ENCODE measurements around the gene ACACB.

DNA sequence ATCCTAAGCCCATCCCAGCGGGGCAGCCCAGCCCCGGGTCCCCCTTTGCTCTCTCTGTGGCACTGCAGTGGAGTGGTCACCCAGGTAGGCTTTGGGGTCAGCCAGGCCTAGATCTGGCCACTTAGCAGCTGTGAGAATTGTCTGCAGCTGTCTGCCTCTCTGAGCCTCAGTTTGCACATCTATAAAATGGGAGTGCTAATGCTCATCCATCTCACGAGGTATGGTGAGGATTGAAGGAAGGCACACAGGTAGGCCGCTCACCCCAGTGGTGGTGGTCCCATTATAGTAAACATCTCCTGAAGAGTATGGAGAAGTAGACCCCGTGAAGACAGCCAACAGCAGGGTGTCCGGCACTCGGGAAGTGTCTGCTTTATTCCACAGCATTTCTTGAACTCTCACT lies 183.5 kb downstream of the ACACB start:
- TF ChIP-seq PAX5 (IDR thresholded peaks at IDR 0.05; ENCODE audit: insufficient read depth, low read length, severe bottlenecking): no peak
- no peak for TF ChIP-seq POLR2AphosphoS5 (IDR thresholded peaks at IDR 0.05; ENCODE audit: low read depth, low read length)
- no peak for TF ChIP-seq POLR2A (IDR thresholded peaks at IDR 0.05; ENCODE audit: low read depth, low read length)
- no peak for TF ChIP-seq TAF1 (IDR thresholded peaks at IDR 0.05; ENCODE audit: low read depth, low read length)
- no peak for TF ChIP-seq POU2F2 (IDR thresholded peaks at IDR 0.05; ENCODE audit: low read depth, low read length)
